ENCODE results near the gene MEAF6.
"Not testable (repeated sequence)": the region's sequence is repeated elsewhere in the genome, so short reads cannot be mapped to it uniquely, and the experiment has no call there.

MEAF6 gene

DNA sequence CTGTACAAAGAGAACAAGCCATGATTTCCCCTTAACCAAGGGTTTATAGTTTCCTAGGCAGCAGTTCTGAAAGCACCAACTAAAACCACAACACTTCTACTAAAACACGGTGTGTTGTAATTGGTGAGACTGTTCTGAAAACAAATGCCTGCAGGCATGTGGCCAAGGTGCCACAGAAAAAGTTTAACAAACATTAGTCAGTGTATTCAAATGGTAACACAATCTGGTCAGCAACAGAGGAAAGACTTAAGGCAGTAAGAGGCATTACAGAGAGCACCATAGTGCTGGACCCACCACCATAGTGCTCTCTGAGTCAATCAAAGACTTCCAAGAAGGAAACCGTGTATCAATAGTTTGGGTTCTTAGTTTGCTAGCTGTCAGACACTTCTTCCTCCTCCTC lies 22.8 kb upstream of the MEAF6 start:
- Histone ChIP-seq H3K79me1 (ENCODE audit: low read length) (no peaks in the 10 kb centered on the region), H4K8ac (ENCODE audit: low read depth, low read length) (no peak overlapping the region), H3K79me2 (ENCODE audit: control insufficient read depth, insufficient read depth, low read length) (no peaks in the 10 kb centered on the region), H2BK5ac (ENCODE audit: low read length) (no peak overlapping the region), H2AK5ac (ENCODE audit: low read length) (no peak overlapping the region), H3K4me2 (ENCODE audit: low read length) (no peak overlapping the region), H3K18ac (ENCODE audit: low read length) (no peak overlapping the region), H3K23ac (ENCODE audit: low read length) (no peak overlapping the region), H3K4ac (ENCODE audit: low read depth, low read length) (no peak overlapping the region), H2BK15ac (replicated peaks; ENCODE audit: low read depth) (no peak overlapping the region), H3K36me3 (ENCODE audit: control insufficient read depth, insufficient read depth, low read length) (peaks cover 14% of the 10 kb centered on the region), H2BK120ac (ENCODE audit: low read depth, low read length) (no peak overlapping the region), H3K27ac (ENCODE audit: low read depth, low read length) (no peak overlapping the region), H3K4me3 (ENCODE audit: low read length) (no peak overlapping the region), H3K56ac (ENCODE audit: low read length) (no peak overlapping the region), H4K5ac (ENCODE audit: low read length) (no peak overlapping the region), H3K27me3 (ENCODE audit: insufficient read depth, low read length, poor library complexity) (no peaks in the 10 kb centered on the region), H3K4me1 (ENCODE audit: control insufficient read depth, low read depth, low read length) (no peaks in the 10 kb centered on the region), H3K9ac (ENCODE audit: low read length) (no peak overlapping the region)
- no CpG with 5 or more reads among the region's 2 CpGs for WGBS (ENCODE audit: extremely low coverage, insufficient coverage, low lambda C conversion rate)
- DNase-seq, result no peak

- no CpG with 5 or more reads among the region's 4 CpGs for WGBS (ENCODE audit: extremely low coverage, insufficient coverage, low lambda C conversion rate)
- no peak overlapping the region for H3K4ac ChIP-seq (ENCODE audit: low read depth, low read length)
- no peak overlapping the region for H3K27ac ChIP-seq (ENCODE audit: low read depth, low read length)
- no peak overlapping the region for H3K4me2 ChIP-seq (ENCODE audit: low read length)
- no peak overlapping the region for H2AK5ac ChIP-seq (ENCODE audit: low read length)
- no peaks in the 10 kb centered on the region for H3K79me2 ChIP-seq (ENCODE audit: control insufficient read depth, insufficient read depth, low read length)
- H3K4me1 ChIP-seq (ENCODE audit: control insufficient read depth, low read depth, low read length), result no peaks in the 10 kb centered on the region
- H3K9ac ChIP-seq (ENCODE audit: low read length), result no peak overlapping the region
- peaks cover 6% of the 10 kb centered on the region for H3K36me3 ChIP-seq (ENCODE audit: control insufficient read depth, insufficient read depth, low read length)
- H3K23ac ChIP-seq (ENCODE audit: low read length), result no peak overlapping the region
- no peak overlapping the region for H3K18ac ChIP-seq (ENCODE audit: low read length)
- no peaks in the 10 kb centered on the region for H3K27me3 ChIP-seq (ENCODE audit: insufficient read depth, low read length, poor library complexity)
- no peak overlapping the region for H3K4me3 ChIP-seq (ENCODE audit: low read length)
- H2BK5ac ChIP-seq (ENCODE audit: low read length), result no peak overlapping the region
- DNase-seq, result no peak
- no peak overlapping the region for H3K56ac ChIP-seq (ENCODE audit: low read length)
- no peak overlapping the region for H4K5ac ChIP-seq (ENCODE audit: low read length)
- no peak overlapping the region for H4K8ac ChIP-seq (ENCODE audit: low read depth, low read length)
- no peak overlapping the region for H2BK120ac ChIP-seq (ENCODE audit: low read depth, low read length)
- H3K79me1 ChIP-seq (ENCODE audit: low read length), result no peaks in the 10 kb centered on the region
- H2BK15ac ChIP-seq (replicated peaks; ENCODE audit: low read depth), result no peak overlapping the region
These were observed 18.9 kb upstream of the MEAF6 start for GRCh38 chr1:37533317-37534093.

GRCh38 chr1:37532418-37533156 lies 18.0 kb upstream of the MEAF6 start:
- H4K5ac ChIP-seq (ENCODE audit: low read length); H3K27me3 ChIP-seq (ENCODE audit: insufficient read depth, low read length, poor library complexity); H3K56ac ChIP-seq (ENCODE audit: low read length); H3K4me3 ChIP-seq (ENCODE audit: low read length); H3K4me1 ChIP-seq (ENCODE audit: control insufficient read depth, low read depth, low read length); H3K18ac ChIP-seq (ENCODE audit: low read length); H2BK120ac ChIP-seq (ENCODE audit: low read depth, low read length); H3K4ac ChIP-seq (ENCODE audit: low read depth, low read length); H2BK5ac ChIP-seq (ENCODE audit: low read length); H3K9ac ChIP-seq (ENCODE audit: low read length); H3K79me2 ChIP-seq (ENCODE audit: control insufficient read depth, insufficient read depth, low read length); H2AK5ac ChIP-seq (ENCODE audit: low read length); H2BK15ac ChIP-seq (replicated peaks; ENCODE audit: low read depth); H3K23ac ChIP-seq (ENCODE audit: low read length); H4K8ac ChIP-seq (ENCODE audit: low read depth, low read length); H3K27ac ChIP-seq (ENCODE audit: low read depth, low read length); DNase-seq; H3K36me3 ChIP-seq (ENCODE audit: control insufficient read depth, insufficient read depth, low read length); H3K79me1 ChIP-seq (ENCODE audit: low read length); H3K4me2 ChIP-seq (ENCODE audit: low read length): not testable (repeated sequence)
- WGBS (ENCODE audit: extremely low coverage, insufficient coverage, low lambda C conversion rate), result no CpG with 5 or more reads among the region's 4 CpGs

- not testable (repeated sequence) for H3K4me1 ChIP-seq (ENCODE audit: control insufficient read depth, low read depth, low read length); H4K8ac ChIP-seq (ENCODE audit: low read depth, low read length); H3K23ac ChIP-seq (ENCODE audit: low read length); H2BK15ac ChIP-seq (replicated peaks; ENCODE audit: low read depth); H2AK5ac ChIP-seq (ENCODE audit: low read length); H3K79me2 ChIP-seq (ENCODE audit: control insufficient read depth, insufficient read depth, low read length); H2BK5ac ChIP-seq (ENCODE audit: low read length); H3K36me3 ChIP-seq (ENCODE audit: control insufficient read depth, insufficient read depth, low read length); DNase-seq; H3K79me1 ChIP-seq (ENCODE audit: low read length); H3K27me3 ChIP-seq (ENCODE audit: insufficient read depth, low read length, poor library complexity); H4K5ac ChIP-seq (ENCODE audit: low read length); H3K4me2 ChIP-seq (ENCODE audit: low read length); H3K4me3 ChIP-seq (ENCODE audit: low read length); H3K56ac ChIP-seq (ENCODE audit: low read length); H3K9ac ChIP-seq (ENCODE audit: low read length); H3K27ac ChIP-seq (ENCODE audit: low read depth, low read length); H3K4ac ChIP-seq (ENCODE audit: low read depth, low read length); H3K18ac ChIP-seq (ENCODE audit: low read length); H2BK120ac ChIP-seq (ENCODE audit: low read depth, low read length)
- WGBS (ENCODE audit: extremely low coverage, insufficient coverage, low lambda C conversion rate), result no CpG with 5 or more reads among the region's 1 CpG
These were observed 15.3 kb upstream of the MEAF6 start for GRCh38 chr1:37529888-37530287.

- H3K36me3 ChIP-seq (ENCODE audit: control insufficient read depth, insufficient read depth, low read length), result no peaks in the 10 kb centered on the region
- H3K23ac ChIP-seq (ENCODE audit: low read length), result no peak overlapping the region
- no peaks in the 10 kb centered on the region for H3K4me1 ChIP-seq (ENCODE audit: control insufficient read depth, low read depth, low read length)
- no peaks in the 10 kb centered on the region for H3K79me2 ChIP-seq (ENCODE audit: control insufficient read depth, insufficient read depth, low read length)
- no peak overlapping the region for H2AK5ac ChIP-seq (ENCODE audit: low read length)
- H3K4ac ChIP-seq (ENCODE audit: low read depth, low read length), result no peak overlapping the region
- no peak overlapping the region for H3K9ac ChIP-seq (ENCODE audit: low read length)
- H3K18ac ChIP-seq (ENCODE audit: low read length), result no peak overlapping the region
- H2BK5ac ChIP-seq (ENCODE audit: low read length), result no peak overlapping the region
- no peak overlapping the region for H3K56ac ChIP-seq (ENCODE audit: low read length)
- DNase-seq, result no peak
- no peak overlapping the region for H2BK120ac ChIP-seq (ENCODE audit: low read depth, low read length)
- H3K4me3 ChIP-seq (ENCODE audit: low read length), result no peak overlapping the region
- H4K8ac ChIP-seq (ENCODE audit: low read depth, low read length), result no peak overlapping the region
- H3K4me2 ChIP-seq (ENCODE audit: low read length), result no peak overlapping the region
- no peaks in the 10 kb centered on the region for H3K27me3 ChIP-seq (ENCODE audit: insufficient read depth, low read length, poor library complexity)
- H4K5ac ChIP-seq (ENCODE audit: low read length), result no peak overlapping the region
- no peaks in the 10 kb centered on the region for H3K79me1 ChIP-seq (ENCODE audit: low read length)
- H3K27ac ChIP-seq (ENCODE audit: low read depth, low read length), result no peak overlapping the region
- H2BK15ac ChIP-seq (replicated peaks; ENCODE audit: low read depth), result no peak overlapping the region
These were observed 5.0 kb upstream of the MEAF6 start for GRCh38 chr1:37519613-37520012.

All from mesendoderm (in vitro differentiated cells).